ENCODE data around the gene RUNX1.
A peak's percentile ranks its signal among the peaks of the same experiment; 100 is the strongest.

RUNX1 gene

GRCh38 chr21:34897828-34898227, 151.3 kb downstream of the RUNX1 start:
- no peak for DNase-seq (ENCODE audit: low spot score)

DNA sequence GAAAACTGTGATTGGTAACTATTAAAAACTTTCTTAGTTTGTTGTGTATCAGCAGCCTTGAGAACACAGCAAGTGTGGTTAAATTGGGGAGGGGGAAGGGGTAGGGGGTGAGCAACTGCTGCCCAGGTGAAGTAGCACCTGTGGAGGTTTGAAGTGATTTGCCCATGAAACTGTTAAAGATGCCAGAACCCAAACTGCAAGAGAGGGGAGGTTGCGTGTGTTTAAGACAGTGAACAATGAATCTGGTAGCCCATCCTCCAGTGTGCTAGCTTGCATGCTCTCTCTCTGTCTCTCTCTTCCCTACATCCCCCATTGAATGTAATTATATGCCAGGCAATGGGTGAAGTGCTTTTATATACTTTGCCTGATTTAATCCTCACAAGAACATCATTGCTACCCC, 154.7 kb downstream of the RUNX1 start:
- no peak for DNase-seq (ENCODE audit: low spot score)

- DNase-seq (ENCODE audit: low spot score): no peak
These were observed 156.9 kb downstream of the RUNX1 start for GRCh38 chr21:34892209-34892608.

GRCh38 chr21:34891613-34891943, 157.5 kb downstream of the RUNX1 start:
- DNase-seq (ENCODE audit: low spot score): no peak

DNA sequence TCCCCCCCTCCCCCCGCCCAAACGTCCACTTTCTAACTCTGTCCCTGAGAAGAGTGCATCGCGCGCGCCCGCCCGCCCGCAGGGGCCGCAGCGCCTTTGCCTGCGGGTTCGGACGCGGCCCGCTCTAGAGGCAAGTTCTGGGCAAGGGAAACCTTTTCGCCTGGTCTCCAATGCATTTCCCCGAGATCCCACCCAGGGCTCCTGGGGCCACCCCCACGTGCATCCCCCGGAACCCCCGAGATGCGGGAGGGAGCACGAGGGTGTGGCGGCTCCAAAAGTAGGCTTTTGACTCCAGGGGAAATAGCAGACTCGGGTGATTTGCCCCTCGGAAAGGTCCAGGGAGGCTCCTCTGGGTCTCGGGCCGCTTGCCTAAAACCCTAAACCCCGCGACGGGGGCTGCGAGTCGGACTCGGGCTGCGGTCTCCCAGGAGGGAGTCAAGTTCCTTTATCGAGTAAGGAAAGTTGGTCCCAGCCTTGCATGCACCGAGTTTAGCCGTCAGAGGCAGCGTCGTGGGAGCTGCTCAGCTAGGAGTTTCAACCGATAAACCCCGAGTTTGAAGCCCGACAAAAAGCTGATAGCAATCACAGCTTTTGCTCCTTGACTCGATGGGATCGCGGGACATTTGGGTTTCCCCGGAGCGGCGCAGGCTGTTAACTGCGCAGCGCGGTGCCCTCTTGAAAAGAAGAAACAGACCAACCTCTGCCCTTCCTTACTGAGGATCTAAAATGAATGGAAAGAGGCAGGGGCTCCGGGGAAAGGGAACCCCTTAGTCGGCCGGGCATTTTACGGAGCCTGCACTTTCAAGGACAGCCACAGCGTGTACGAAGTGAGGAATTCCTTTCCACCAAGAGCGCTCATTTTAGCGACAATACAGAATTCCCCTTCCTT, 158.1 kb downstream of the RUNX1 start:
- DNase-seq (ENCODE audit: low spot score): no peak

GRCh38 chr21:34890470-34890723, 158.7 kb downstream of the RUNX1 start:
- DNase-seq (ENCODE audit: low spot score): no peak

DNA sequence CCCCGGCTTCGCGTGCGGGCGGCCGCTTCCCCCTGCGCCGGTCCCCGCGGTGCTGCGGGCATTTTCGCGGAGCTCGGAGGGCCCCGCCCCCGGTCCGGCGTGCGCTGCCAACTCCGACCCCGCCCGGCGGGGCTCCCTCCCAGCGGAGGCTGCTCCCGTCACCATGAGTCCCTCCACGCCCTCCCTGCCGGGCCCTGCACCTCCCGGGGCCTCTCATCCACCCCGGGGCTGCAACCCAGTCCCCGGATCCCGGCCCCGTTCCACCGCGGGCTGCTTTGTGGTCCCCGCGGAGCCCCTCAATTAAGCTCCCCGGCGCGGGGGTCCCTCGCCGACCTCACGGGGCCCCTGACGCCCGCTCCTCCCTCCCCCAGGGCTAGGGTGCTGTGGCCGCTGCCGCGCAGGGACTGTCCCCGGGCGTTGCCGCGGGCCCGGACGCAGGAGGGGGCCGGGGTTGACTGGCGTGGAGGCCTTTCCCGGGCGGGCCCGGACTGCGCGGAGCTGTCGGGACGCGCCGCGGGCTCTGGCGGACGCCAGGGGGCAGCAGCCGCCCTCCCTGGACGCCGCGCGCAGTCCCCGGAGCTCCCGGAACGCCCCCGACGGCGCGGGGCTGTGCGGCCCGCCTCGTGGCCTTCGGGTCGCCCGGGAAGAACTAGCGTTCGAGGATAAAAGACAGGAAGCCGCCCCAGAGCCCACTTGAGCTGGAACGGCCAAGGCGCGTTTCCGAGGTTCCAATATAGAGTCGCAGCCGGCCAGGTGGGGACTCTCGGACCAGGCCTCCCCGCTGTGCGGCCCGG, 159.2 kb downstream of the RUNX1 start:
- peak; percentile 80 for DNase-seq (ENCODE audit: low spot score)

DNA sequence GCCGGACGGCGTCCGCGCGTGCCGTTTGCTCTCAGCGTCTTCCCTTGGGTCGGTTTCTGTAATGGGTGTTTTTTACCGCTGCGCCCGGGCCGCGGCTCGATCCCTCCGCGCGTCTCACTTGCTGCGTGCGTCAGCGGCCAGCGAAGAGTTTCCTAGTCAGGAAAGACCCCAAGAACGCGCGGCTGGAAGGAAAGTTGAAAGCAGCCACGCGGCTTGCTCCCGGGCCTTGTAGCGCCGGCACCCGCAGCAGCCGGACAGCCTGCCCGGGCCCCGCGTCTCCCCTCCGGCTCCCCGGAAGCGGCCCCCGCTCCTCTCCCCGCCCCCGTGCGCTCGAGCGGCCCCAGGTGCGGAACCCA, 159.8 kb downstream of the RUNX1 start:
- DNase-seq (ENCODE audit: low spot score): no peak

GRCh38 chr21:34888569-34889319, 160.4 kb downstream of the RUNX1 start:
- DNase-seq (ENCODE audit: low spot score): peak; percentile 92

DNA sequence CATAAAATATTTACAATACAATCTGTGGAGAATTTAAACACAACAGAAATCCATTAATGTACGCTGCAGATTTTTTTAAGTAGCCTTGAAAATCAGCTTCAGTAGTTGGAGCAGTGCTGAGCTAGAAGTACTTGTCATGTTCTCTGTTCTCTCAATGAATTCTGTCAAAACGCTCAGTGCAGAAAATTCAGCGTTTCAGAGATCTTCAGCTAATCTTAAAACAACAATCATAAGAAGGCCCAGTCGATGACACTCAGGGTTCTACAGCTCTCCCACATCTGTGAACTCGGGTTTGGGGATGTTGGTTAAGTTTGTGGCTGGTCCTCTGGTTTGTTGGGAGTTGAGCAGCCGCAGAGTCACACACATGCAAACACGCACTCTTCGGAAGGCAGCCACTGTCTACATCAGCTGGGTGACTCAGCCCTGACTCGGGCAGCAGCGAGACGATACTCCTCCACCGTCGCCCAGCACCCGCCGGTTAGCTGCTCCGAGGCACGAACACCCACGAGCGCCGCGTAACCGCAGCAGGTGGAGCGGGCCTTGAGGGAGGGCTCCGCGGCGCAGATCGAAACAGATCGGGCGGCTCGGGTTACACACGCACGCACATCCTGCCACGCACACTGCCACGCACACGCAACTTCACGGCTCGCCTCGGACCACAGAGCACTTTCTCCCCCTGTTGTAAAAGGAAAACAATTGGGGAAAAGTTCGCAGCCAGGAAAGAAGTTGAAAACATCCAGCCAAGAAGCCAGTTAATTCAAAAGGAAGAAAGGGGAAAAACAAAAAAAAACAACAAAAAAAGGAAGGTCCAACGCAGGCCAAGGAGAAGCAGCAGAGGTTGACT, 161.2 kb downstream of the RUNX1 start:
- peak; percentile 46 for DNase-seq (ENCODE audit: low spot score)

- DNase-seq (ENCODE audit: low spot score): no peak
These were observed 162.0 kb downstream of the RUNX1 start for GRCh38 chr21:34887105-34887442.

- no peak for DNase-seq (ENCODE audit: low spot score)
These were observed 162.6 kb downstream of the RUNX1 start for GRCh38 chr21:34886240-34887104.

GRCh38 chr21:34885626-34886239, 163.4 kb downstream of the RUNX1 start:
- no peak for DNase-seq (ENCODE audit: low spot score)

GRCh38 chr21:34885125-34885524, 164.0 kb downstream of the RUNX1 start:
- DNase-seq (ENCODE audit: low spot score): no peak

DNA sequence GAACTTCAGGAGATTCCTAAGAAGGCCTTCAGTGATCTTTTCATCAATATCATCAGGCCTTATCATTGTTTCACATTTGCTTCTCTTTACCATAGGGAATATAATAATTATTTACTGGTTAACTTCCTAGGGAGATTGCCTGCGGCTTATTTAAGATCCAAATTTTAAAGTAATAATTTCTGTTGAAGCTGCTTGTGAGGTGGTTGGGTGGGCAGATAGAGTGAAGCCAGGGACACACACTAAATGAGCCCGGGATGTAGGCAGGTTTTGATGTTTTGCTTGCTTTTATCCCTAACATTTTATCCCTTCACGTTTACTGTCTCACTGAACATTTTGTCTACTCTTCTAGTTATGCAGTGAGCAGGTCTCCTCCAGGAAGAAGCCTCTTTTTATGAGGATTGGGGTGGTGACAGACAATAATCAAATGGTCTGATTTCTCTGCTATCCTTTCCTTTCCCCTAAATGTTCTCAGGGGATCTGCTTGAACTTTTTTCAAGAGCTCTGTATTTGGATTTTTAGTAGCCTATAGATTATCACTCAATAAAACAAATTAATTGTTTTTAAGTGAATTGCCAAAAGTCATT, 164.7 kb downstream of the RUNX1 start:
- no peak for DNase-seq (ENCODE audit: low spot score)

DNA sequence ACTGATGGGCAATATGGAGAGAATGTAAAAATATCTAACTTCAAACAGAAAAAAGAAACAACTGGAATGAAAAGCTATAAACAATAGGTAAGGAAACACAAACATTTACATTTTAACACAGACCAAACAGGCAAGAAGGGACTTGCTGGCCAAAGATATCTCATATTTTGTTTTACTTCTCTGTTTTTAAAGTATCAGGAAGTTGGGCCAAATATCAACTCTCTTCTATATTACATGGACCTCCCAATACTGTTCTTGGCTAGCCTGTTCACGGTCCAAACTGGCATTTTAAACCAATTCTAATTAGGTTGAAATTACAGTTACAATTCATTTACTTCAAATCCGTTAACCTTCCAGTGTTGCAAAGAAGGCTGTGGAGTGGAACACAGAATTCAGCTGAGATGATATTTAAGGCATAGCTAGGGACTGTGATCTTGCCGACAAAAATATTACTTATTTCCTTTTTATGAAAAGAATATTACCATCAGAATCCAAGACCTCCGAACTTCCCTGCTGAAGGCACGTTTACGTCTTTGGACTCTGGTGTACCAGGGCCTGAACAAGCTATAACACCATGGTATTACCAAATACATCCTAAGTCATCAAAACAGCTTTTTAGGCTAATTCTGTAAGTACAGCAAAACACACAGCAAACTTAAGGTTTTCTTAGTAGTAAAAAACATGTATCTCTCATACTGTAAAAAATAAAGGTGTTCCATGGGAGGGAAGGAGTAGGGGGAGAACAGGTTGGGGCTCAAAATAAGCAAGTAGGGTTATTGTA, 165.4 kb downstream of the RUNX1 start:
- DNase-seq (ENCODE audit: low spot score): no peak

- no peak for DNase-seq (ENCODE audit: low spot score)
These were observed 166.4 kb downstream of the RUNX1 start for GRCh38 chr21:34882719-34883131.

- no peak for DNase-seq (ENCODE audit: low spot score)
These were observed 167.2 kb downstream of the RUNX1 start for GRCh38 chr21:34881839-34882371.

- DNase-seq (ENCODE audit: low spot score): no peak
These were observed 167.7 kb downstream of the RUNX1 start for GRCh38 chr21:34881421-34881820.

Data from D341Med (cell line).